Lung microvascular endothelial cell (primary cell): ENCODE measurements around the gene UBE2V1. TPM values are rescaled to one million over a fixed set of nuclear protein-coding genes. Genes with fewer than 3 reads are reported as not detected.
"Not testable (repeated sequence)": the region's sequence is repeated elsewhere in the genome, so short reads cannot be mapped to it uniquely, and the experiment has no call there.

Source experiments
- DNase-seq, 2 donors: peaks; one replicate each; pipeline versions ENCODE4 v3.0.0 to v3.0.0-alpha.2; 2010; ENCODE audit warnings: low read depth in 2 of 2
- total RNA-seq: library from RNA; depleted of rRNA; stranded (reverse); fragments of >200 nt; gene quantifications from 2 replicates; pipeline ENCODE4 v1.2.1, GENCODE V29; 2014

UBE2V1 gene
- 21.0 and 26.2 TPM in 2 replicates for total RNA-seq

DNA sequence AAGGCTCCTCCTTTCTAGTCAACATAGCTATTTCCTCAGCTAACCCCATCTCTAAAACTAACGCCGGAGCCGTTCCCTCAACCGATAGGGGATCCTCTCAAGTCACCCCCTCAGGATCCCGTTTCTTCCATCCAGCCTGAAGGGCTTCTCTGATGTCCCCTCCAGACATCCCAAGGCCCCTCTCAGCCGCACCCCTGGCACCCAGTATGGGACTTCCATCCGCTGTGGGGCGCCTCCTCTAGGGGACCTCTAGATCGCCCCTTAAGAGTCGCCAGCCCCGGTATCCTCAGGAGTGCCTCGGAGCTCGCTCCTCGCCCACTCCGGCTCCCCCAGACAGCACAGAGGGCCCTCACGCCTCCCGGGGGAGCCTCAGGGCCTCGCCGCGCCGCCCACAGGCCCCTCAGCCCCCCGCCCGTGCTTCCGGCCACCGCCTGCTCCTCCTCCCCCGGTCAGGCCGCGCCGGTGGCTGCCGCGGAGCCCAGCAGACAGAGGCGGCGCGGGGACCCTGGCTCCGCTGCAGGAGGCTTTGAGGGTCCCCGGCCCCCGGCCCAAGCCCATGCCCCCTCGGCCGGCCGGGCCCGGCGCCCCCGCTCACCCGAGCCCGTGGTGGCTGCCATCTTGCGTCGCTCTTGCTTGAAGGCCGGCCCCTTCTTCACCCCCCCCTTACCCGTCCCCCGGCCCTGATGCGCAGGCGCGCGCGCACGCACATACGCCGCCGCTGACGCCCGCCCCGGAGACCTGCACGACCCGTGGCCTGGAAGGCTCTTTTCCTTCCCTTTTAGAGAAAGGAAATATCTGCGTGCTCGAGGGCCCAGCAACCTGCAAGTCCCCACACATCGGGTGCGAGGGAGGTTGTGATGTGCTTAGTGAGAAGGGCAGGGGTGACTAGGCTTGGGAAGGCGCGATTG lies at the start of gene UBE2V1:
Gene UBE2V1 (minus strand): TSS at position 639 of the 908 bp plus-strand sequence. CDS start 22 bp downstream, at position 617.
- DNase-seq: peak; percentile 93

DNA sequence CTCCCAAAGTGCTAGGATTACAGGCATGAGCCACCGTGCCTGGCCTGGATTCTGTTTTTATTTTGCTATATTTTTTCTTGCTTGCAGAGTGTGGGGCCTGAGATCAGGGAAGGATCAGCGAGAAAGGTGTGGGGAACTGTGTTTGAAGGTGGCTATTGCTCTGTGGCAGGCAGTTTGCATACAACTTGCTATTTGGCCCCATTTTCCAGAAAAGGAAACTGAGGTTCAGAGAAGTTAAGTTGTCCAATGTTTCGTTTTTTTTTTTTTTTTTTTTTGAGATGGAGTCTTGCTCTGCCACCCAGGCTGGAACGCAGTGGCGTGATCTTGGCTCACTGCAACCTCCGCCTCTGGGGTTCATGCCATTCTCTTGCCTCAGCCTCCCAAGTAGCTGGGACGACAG lies 48.5 kb upstream of the UBE2V1 start:
- not testable (repeated sequence) for DNase-seq

DNA sequence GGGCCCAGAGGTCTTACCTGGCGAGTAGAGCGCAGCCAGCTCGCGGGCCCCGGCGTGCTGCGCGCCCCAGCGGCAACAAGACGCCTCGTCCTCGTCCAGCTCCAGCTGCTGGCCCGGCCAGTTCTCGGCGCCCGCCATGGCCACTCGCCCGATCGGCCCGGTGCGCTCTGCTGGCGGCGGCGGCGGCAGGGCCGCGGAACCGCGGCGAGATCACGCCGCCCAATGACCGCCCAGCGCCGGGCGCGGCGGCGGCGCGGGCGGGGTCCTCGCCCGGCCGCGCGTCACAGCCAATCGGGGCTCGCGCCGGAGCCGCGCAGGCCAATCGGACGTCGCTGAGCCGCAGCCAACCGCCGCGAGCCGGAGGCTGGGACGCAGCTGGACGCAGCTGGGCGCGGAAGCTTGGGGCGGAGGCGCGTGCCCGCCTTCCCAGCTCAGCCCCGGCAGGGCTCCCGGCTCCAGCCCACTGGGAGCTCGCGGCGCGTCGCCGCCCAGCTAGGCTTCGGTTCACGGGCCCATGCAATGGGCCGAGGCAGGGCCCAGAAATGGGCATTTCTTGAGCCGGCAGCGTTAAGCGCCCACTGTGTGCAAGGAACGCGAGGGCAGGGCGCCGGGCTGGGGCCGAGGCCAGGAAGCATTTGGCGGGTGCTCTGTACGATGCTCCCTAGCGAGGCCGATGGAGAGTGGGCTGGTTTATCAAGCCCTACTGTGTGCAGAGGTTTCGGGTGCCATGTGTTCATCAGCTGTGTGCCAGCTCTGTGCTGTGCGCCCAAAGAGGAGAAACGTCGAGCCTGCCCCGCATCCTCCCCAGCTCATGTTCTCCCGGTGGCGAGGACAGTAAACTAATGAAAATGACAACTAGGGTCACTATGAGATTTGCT lies 40.8 kb upstream of the UBE2V1 start, which contains the start of gene PEDS1:
Gene PEDS1 (minus strand): TSS at position 224 of the 878 bp plus-strand sequence. CDS start 86 bp downstream, at position 138.
- peak; percentile 94 to 95 for DNase-seq

DNA sequence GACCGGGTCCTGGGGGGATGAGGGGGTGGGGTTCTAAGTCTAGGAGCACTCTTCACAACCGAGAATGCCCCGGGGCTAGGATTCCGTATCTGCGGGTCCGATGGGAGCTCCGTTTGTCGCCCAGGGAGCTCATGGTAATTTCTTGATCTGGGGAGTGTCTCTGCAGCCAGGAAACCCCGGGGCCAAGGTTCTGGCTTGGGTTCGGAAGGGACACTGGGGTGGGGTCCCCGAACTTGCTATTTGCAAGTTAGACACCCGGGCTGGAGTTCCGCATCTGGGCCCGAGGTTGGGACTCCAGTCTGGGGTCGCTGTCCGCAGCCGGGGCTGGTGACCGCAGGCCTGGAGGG lies 40.2 kb upstream of the UBE2V1 start:
- no peak for DNase-seq

DNA sequence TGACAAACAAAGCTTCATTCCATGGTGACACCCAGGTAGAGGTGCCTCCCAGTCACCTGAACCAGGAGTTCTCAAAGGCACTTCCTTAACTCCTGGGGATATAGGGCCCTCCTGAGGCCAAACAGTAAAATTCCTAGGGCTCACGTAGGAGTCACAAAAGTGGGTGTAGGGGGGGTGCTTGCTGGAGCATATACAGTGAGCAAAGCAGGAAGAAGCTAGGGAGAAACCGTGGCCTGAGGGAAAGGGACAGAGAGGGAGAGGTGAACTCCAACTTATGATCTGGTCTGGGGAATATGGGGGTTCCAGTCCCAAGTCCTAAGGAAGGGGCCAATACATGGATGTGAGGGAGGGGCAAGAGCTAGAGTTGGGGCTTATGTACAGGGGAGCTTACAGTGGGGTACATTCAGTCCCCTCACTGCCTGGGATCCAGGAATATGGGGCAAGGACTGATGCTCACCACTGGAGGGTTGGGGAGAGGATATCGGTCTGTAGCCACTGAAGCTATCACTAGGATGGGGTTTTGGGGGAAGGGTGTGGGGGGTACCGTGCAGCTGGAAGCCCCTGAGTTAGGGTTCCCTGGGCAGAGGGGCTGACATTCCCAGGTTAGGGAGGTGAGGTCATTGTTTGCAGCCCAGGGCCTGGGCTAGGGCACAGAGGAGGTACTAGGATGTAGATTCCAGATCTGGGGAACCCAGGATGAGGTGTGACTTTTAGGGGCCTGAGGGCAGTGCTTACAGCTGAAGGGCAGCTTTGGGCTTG lies 39.6 kb upstream of the UBE2V1 start:
- peak in 1 of 2 donors; percentile 51 for DNase-seq

DNA sequence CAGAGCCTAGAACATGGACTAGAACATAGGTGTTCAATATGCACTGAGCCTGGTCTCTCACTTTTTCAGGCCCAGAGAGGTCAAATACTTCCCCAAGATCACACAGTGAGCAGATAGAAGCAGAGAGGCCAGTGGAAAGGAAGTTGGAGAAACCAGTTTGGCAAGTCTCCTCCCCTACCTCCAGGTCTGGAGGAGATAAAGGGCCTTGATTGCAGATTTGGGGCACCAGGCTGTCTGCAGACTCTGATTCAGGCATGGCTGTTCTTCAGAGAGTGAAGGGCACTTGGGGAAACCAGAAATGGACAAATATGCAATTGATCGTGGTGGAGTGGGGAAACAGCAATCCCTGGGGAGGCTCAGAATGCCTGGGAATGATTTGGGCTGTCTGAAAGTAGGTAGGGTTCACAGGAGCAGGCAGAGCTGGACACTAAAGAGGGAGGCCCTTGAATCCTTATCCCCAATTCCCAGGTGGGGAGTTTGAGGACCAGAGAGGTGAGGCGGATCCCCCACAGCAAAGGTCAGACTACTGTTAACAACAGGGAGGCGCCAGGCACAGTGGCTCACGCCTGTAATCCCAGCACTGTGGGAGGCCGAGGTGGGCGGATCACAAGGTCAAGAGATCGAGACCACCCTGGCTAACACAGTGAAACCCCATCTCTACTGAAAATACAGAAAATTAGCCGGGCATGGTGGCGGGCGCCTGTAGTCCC lies 38.2 kb upstream of the UBE2V1 start:
- no peak for DNase-seq

DNA sequence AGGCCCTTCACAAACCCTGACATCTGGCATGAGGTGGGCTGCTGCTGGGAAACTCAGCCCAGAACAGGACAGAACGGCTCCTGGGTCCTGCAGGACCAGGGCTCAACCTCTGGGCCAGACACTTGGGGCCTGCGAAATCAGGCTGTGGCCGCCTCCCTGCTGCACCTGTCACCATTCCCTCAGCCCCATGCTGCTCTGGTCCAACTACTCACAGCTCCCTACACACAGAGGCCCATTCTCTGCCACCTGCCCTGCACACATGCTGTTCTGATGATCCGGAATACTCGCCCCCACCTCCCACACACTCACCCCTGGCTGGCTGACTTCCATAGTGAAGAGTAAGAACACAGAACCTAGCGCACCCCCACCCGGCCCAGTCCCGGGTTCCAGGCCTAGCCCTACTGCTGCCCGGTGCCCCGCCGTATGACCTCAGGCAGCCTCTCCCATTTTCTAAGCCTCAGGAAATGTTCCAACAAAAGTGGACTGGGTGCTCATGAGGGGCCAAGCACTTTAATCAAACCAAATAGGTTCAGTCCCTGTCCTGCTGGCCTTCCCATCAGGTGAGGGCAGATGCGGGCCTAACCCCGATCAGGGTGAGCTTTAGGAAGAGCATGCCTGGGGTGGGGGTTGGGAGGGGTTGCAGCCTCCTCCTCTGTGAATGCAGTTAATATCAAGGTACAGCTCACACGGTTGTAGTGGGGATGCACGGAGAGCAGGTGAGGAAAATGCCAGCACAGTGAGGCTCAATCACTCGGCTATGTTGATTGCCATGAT lies 36.7 kb upstream of the UBE2V1 start:
- no peak for DNase-seq

DNA sequence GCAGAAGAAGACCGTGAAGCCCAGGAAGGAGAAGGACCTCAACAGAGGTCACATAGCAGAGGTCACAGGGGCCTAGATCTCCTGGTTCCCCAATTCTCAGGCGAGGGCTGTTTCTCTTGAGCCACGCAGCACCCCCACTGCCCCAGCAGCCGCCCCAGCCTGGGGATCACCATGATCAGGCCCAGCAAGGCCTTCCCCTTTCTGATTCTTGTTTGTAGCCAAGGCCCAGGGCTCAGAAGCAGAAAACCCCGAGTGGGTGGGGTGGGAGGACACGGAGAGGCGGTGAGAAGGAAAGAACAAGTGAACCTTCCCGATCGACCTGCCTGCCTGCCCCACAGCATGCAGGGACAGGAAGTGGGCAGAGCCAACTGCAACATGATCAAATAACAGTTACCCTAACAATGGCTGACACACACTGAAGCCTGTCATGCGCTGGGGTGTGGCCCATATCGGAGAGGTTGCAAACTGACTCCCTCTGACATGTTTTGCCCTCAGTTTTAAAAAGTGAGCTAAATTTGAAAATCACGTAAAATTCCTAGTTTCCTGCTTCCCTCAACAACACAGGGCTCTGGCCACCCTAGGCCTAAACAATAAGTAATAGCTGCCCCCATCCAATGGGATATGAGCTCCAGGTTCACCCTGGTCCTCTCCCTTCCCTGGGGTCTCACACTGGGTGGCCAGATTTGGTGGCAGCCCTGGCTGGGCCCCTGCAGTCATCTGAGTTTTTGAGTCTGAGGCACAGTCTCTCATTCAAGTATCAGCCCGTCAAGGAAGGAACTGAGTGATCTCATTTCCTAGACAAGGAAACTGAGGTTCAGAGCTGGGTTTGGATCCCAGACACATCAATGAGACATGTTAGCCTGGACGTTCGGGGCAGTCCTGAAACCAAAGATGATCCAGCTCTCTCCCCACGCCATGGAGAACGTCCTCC lies 34.0 kb upstream of the UBE2V1 start:
- DNase-seq: peak; percentile 88 to 90

DNA sequence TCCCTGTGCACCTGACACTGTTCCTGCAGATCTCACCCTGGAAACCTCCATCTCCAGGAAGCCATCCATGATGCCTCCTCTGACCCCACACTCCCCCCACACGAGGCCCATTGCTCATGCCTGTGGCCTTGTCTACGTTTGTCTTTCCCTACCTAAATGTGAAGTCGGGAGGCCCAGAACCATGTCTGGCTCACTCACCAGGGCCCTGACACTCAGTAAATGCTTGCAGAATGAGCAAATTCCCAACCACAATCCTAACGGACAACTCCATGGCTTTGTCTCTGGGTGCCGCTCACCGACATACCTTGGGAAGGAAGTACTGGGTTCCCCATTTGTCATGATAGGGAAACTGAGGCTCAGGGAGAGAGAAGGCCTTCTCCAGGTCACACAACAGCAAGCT lies 33.3 kb upstream of the UBE2V1 start:
- no peak for DNase-seq

DNA sequence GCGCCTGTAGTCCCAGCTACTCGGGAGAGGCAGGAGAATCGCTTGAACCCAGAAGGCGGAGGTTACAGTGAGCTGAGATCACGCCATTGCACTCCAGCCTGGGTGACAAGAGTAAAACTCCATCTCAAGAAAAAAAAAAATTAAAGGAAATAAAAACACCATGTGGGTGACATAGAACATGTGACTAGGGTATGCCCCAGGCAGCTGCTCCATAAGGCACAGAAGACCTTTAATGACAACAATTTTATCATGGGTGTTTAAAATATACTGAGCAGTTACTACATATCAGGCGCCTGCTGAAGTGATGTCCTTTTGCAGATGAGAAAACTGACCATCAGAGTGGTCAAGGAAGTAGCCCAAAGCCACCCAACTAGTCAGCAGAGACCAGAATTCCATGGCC lies 32.6 kb upstream of the UBE2V1 start:
- DNase-seq: no peak

DNA sequence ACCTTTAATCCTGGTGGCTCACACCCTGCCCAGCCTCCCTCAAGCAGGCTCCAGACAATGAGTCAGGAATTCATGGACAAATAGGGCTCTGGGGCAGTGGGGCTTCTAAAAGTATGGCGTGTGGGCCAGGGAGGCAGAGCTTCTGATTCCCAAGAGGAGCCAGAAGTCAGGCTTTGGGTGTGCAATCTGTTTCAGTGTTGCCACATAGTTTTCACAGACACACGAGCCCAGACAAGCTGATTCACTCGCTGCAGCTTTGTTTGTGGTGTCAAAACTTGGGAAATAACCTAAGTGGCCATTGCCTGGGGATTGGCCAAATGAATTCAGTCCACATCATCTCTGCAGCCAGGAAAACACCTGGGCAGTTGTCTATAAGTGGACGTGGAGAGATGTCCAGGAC lies 31.4 kb upstream of the UBE2V1 start:
- DNase-seq: peak; percentile 66 to 87

DNA sequence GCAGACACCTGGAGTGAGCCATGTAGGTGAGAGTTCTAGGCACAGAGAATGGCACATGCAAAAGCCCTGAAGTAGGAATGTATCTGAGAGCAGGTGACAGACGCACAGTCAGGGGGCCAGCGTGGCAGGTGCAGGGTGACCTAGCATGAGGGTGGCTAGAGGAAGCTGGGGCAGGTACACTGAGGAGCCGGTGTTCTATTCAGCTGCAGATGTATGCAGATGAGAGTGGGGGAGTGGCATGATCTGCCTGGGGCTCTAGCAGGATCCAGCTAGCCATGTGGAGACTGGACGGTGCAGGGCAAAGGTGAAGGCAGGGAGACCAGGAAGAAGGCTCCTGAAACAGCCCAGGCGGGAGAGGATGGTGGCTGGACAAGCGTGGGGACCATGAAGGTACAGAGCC lies 29.9 kb upstream of the UBE2V1 start:
- no peak for DNase-seq

DNA sequence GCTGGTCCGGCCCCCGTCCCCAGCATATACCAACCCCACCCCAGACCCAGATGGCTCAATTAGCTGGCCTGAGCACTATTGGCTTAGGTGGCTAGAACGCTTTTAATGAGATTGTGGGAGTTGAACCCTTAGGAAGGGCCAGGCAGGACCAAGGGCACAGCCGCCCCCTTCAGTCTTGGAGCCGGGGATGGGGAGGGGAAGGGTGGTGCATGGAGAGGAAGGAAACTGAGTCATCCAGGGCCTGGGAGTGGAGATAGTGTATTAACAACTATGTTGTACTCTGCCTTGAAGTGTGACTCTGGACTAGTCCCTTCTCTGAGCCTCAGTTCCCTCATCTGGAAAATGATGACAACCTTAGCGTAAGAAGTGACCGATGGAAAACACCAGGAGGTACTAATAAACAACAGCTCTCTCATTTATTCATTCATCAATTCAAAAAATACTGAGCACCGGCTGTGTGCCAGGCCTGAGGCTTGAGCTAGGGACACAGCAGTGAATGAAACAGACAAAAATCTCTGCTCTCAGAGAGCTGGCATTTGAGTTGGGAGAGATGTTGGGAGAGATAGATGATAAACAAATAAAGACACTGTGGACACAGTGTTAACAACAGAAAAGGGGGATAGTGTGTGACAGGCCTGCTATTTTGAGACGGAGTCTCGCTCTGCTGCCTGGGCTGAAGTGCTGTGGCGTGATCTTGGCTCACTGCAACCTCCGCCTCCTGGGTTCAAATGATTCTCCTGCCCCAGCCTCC lies 29.0 kb upstream of the UBE2V1 start:
- DNase-seq: peak; percentile 54 to 89

DNA sequence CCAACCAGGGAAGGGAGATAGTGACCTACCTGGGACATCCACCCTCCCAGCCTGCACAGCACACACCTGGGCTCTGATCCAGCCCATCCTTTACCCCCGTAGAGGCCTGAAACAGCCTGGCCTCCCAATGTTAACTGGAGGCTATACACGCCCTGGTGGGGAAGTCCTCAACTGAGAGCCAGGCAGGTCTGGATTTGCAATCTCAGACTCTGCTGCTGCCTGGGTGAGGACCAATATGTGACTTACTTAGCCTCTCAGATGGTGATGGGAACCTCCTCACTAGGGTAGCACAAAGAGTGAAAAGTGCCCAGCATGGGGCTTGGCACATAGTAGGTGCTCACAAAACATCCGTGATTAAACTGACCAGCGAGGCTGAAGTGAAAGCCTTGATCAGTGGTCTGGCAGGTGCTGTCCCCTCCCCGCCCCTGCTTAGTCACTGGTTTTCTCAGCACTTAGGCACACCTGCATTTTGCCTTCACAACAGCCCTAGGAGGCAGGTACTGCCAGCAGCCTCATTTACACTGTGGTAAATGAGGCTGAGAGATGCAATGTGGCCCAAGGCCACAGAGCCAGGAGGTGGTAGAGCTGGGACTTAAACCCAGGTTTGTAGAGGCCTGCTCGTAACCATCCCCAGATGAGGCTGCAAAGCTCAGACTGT lies 28.2 kb upstream of the UBE2V1 start:
- no peak for DNase-seq

DNA sequence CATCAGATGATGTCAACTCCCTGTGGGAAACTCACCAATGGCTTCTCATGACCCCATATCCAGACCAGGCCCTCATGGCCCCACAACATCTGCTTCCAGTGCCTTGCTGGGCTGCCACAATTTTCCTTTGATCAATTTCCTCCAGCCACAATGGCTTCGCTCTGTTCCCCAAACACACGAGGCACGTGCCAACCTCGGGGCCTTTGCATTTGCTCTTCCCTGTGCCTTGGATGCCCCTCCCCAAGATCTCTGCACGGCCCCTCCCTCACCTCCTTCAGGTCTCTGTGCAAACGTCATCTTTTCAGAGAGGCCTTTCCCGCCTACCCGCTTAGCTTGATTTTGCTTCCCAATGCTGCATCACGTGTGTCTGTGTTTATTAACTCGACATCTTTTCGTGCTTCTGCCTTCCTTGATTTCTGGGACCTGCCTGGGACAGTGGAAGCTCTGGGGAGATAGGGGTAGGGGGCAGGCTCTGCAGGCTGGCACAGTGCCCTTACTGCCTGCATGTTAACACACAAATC lies 27.4 kb upstream of the UBE2V1 start:
- DNase-seq: no peak

DNA sequence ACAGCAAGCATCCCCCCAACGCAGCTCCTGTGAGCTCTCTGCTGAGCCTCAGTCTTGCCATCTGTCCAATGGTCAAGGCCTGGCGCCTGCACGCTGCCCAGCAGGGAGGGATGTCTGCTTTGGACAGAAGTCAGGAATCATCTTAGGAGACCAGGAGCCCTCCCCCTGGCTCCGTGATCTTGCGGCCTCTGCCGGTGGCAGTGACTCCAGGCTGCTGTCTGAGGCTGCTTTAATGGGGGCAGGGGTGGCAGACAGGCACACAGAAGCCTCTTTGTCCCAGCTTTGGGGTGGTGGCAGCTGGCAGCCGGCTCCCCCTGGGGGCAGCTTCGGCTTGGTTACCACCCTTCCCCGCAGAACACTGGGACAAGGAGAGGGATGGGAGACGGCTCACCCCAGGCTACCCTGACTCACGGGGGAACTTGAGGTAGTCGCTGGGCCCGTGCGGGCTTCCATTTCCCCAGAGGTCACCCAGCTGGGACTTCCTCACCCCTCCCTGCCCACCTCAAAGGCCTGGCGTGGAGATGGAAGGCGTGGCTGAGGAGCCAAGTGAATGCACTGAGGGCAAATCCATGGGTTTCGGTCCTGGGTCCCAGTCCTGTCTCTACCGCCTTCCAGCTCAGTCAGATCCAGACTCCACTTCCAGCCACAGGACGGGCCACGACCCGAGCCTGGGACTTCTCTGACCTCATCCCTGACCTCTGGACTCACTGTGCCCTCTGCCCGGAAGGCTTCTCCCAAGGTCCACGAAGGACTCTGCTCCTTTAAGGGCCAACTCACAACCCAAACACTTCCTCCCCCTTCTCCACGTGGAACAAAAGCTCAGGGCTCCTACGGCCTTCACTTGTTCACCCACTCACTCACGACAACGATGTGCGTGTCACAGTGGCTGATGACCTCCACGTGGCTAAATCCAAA lies 25.8 kb upstream of the UBE2V1 start:
- no peak for DNase-seq

DNA sequence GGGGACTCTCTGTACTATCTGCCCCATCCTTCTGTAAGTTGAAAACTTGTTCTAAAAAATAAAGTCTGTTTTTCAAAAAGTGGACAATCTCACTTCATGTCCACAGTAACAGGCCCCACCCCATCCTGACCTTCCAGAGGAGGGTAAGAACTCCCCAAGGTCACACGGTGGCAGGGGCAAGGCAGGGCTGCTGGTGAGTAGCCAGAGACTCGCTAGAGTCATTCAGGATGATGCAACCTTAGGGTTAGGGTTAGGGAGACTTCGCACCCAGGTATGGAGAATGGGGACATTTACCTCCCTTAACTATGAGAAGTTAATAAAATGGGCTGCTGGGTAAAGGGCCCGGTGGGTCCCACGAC lies 25.1 kb upstream of the UBE2V1 start:
- DNase-seq: no peak
